UCSD-AML1 (cell line): ENCODE data around the gene SCLY.

Experiments used
- DNase-seq: peaks from one replicate; lab custom pipeline; 2025; ENCODE audit not compliant: unreplicated experiment; lab: John Stamatoyannopoulos, UW

SCLY gene

DNA sequence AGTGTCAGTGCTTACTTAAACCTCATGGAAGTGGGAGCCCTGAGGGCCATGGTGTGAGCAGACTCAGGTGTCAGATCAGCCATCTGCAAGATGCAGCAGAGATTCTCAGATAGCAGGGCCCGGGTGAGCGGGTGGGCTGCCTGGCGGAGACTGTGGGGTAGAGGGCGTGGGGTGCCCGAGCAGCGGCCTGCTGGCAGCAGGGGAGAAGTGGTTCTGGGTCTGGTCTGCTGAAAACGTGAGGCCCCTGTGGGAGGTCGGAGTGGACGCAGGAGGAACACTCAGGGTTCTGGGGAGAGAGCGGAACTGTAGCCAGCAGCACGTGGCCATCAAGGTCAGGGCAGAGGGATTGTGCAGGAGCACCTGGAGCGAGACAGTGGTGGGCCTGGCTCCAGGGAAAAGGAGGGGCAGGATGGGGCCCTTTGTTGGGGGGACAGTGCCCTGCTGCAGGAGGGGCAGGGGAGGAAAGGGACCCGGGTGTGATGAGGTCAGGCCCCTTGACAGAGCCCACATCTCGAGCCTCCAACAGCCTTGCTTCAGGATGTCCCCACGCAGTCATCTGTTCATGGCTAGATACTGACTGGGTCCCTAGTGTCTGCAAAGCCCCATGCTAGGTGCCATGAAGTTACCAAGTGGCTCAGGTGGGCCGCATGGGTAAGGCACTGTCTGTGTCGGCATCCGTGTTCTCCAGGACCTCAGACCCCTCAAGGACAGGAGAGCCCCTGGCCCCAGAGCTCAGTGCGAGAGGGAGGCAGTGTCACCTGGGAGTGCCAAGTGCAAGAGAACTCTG lies 36.6 kb downstream of the SCLY start:
- no peak for DNase-seq

DNA sequence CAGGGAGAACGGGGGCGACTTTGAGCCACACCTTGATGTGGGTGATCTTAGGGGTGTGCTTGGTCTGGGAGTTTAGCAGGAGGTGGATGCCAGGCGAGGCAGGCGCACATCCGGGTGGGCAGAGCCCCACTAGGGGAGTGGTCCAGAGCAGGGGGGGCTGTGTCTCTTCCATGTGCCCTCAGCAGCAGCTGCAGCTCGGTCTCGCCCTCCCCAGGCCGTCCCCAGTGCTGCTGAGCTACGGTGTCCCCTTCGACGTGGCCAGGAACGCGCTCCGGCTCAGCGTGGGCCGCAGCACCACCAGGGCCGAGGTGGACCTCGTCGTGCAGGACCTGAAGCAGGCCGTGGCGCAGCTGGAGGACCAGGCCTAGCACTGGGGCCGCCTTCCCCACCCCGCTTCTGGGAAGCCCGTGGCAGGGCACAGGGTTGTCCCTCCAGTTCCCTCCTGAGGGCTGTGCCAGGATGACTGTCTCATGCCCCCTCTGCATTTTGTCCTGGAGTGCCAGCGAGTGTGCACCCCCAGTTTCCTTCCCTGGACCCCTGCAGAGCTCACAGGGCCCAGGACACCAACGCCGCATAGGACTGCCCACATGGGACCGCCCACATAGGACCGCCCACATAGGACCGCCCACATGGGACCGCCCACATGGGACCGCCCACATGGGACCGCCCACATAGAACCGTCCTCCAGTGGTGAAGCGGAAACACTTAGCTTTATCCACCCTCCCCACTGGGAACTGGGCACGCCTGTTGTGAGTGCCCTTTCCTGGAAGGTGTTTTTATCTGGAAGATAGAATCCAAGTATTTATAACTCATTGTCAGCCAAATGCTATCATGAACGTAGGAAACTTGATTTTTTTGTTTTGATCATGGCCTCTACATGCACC lies 37.4 kb downstream of the SCLY start:
- peak; percentile 42 for DNase-seq

DNA sequence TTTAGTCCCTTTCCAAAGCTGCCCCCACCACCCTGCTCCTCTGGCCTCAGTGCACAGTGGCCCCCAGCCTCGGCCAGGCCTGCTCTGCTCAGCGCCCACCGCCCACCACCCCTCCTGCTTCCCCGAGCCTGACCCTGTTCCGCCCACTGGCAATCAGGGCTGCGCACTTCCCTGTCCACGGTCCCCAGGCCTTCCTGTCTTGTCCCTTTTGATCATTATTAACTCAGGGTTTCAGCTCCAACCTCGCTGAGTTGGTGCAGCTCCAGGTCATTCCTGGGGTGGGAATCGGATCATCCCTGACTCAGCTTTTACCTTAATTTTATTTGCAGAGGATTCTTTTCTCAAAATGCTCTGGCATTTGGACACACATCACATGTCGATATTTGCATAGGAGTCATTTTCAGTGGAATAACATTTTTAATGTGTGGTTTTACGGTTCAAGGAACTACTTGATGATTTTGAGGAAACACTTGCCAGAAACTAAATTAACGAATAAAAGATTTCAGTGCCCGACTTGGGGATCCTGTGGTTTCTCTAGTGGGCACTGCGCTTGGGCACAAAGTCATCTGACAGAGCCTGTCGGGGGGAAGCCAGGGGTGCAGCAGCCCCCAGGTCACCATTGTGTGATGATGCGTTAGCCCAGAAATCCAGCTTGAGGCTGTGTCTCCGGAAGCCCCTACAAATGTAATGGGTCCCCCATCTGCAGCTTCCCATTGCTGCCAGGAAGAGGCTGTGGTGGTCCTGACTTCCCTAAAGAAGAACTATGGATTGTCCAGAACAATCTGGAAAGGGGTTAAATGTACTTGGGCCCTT lies 38.3 kb downstream of the SCLY start:
- DNase-seq = no peak

DNA sequence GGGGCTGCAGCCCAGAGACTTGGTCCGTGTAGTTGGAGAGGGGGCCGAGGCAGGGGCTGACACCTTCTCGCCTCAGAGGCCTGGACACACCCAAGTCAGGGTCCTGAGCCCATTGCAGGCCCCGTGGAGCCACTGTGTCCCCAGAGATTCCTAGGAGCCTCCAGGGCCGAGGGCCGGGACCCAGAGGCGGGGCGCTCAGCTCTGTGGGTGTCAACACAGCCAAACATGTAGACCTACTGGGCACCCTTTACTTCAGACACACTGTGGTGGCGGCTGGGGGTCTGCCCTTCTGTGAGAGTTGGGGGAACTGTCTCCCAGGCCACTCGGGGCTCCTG lies 38.9 kb downstream of the SCLY start:
- no peak for DNase-seq

DNA sequence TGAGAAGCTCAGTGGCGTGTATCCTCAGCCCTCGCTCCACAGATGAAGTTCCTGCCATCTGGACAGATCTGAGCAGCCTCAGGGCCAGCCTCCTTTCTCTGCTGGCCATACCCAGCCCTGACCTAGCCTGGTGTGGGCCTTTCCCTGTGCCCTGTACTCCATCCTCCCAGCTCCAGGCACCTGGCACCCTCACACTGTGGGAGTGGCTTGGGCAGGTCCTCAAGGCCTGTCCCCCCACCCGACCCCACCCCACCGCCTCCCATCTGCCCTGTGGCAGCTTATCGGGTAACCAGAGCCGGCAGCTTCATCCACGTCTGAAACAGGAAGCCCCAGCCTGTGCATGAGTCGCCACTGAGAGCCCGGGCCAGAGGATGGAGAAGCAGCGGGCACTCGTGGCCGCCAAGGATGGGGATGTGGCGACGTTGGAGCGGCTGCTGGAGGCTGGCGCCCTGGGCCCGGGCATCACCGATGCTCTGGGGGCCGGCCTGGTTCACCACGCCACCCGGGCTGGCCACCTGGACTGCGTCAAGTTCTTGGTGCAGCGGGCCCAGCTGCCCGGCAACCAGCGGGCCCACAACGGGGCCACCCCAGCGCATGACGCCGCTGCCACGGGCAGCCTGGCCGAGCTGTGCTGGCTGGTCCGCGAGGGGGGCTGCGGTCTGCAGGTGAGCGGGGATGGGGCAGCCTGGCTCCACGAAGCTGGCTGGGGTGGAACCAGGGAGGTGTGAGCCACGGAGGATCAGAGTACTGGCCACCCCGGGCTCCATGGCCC lies 39.4 kb downstream of the SCLY start, which contains the start of gene ESPNL:
Gene ESPNL, plus strand, starts transcription at position 292 of the 772 bp plus-strand sequence. Its CDS starts 80 bp downstream, at position 372.
- peak; percentile 30 for DNase-seq

DNA sequence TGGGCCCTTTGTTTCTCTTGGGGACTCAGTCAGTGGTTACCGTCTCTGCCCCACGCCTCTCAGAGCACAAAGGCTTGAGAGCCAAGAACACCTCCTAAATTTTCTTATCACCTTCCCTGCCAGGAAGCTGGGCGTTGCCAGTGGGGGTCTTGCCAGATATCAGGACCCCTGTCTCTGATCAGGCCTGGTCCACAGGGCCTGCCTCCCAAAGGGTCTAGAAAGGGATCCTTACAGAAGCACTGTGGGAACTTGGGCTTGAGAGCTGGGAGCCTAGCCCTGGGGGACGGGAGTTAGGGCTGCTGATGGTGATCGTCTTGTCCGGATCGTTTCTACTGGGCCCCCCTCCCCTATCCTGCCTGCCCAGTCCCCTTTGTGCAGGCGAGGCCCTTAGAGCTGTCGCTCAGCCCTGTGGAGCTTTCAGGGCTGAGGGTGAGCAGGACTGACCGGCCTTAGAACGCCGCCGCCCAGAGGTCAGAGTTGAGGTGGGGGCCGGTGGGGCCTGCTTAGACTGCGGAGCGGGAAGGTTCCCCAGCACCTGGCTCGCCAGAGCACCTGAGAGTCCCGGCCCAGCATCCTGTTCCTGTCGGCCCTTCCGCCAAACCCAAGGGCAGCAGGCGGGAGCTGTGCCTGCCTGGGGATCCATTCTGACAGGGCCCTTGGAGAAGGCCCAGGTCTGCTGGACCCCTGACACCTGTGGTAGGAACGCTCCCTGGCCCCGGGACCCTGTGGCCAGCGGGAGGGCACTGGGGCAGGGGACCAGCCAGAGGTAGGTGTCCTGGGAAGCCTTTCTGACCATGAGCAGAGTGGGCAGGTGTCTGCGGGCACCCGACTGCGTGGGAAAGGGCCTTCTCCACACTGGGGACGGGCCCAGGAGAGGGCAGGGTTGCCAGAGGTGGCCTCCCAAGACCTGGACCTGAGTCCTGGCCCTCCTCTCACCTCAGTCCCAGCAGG lies 40.3 kb downstream of the SCLY start:
- no peak for DNase-seq

DNA sequence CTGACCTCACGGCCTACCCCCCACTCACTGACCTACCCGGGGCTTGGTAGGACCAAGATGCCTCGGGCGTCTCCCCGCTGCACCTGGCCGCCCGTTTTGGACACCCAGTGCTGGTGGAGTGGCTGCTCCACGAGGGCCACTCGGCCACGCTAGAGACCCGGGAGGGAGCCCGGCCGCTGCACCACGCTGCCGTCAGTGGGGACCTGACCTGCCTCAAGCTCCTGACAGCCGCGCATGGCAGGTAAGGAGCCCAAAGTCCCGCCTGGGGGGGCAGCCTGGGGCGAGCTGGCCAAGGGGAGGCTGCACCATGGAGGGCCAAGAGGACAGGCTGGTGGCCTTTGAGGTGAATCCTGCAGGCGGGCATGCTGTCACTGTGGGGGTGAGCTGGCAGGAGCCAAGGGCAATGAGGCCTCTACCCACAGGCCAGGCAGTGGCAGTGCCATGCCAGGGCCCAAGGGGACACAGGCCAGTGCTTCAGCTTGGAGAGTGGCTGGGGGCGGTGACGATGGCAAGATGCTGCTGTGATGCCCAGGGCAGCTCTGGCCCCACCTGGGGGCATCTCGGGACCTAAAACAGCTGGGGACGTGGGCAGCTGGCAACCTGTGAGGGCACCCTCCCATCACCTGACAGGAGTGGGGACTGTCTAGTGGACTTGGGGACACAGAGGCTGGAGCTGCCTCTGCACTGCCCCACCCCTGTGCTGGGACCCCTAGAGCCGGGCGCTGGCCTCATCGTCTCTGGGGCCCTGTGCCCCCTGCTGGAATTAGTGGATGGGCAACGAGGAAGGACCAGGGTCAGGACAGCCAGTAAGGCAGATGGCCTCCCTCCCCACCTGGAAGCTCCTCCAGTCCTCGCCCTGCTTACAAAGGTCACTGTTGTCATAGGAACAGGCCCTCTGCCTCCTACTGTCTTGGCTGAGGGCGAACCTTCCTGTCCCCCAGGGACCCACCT lies 41.4 kb downstream of the SCLY start:
- no peak for DNase-seq

DNA sequence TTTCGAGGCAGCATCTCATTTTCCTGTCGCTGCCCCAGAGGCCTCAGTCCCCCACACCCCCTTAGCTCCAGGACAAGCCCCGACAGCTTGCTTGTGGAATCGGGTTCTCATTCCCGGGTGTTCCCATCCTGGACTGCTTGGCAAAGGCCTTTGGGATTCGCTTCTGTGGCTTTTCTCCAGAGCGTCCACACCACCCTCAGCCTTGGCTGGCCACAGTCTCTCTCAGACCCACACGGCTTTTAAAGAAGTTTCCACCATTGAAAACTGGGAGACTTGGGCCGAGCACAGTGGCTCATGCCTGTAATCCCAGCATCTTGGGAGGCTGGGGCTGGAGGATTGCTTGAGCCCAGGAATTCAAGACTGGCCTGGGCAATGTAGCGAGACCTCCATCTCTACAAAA lies 42.1 kb downstream of the SCLY start:
- DNase-seq = no peak

DNA sequence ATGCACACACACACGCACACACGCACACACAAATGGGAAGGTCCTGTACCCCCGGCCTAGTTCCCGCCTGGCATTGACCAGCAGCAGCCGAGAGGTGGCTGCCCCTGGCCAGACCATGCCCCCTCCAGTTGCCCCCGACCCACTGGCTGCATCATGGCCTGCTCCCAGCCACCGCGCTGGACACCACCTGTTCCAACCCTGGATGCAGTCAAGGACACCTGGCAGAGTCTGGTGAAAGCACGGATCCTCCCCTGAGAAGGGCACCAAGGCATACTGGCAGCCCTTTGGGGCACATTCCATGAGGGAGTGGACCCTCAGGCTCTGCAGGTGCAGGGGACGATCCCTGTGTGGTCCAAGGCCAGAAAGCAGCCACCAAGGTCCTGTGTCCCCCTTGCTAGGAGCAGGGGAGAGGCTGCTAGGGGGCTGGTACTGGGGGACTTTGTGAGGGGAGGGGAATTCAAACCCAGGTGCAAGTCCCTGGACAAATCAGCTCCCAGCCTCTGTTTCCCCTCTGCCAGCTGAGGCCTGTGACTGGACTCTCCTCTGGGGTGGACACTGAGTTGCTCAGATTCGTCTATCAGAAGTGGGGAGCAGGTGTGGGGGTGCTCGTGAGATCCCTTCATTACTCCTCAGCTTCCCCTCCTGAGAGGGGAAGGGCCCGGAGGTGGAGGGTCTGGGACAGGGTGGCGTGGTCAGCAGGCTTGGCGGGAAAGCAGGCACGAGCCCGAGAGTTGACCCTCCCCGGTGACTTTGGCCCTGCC lies 42.8 kb downstream of the SCLY start:
- no peak for DNase-seq

DNA sequence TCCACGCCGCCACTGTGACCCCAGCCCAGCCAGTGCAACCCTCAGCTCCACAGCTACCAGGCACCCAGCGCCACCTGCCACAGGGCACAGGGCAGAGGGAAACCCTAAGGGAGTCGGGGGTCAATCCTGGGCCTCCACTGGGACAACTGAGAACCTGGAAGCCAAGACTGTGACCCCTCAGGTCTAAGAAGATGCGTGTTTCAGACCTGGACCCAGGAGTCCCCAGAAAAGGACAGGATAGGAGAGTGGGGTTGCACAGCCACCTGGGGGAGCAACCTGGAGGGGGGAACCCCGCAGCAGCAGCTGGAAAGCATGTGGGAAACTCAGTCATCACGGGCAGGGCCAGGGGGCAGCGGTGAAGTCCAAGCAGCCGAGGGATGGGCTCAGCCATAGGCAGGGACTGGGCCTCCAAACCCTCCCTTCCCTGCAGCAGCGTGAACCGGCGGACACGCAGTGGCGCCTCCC lies 43.5 kb downstream of the SCLY start:
- DNase-seq = no peak

DNA sequence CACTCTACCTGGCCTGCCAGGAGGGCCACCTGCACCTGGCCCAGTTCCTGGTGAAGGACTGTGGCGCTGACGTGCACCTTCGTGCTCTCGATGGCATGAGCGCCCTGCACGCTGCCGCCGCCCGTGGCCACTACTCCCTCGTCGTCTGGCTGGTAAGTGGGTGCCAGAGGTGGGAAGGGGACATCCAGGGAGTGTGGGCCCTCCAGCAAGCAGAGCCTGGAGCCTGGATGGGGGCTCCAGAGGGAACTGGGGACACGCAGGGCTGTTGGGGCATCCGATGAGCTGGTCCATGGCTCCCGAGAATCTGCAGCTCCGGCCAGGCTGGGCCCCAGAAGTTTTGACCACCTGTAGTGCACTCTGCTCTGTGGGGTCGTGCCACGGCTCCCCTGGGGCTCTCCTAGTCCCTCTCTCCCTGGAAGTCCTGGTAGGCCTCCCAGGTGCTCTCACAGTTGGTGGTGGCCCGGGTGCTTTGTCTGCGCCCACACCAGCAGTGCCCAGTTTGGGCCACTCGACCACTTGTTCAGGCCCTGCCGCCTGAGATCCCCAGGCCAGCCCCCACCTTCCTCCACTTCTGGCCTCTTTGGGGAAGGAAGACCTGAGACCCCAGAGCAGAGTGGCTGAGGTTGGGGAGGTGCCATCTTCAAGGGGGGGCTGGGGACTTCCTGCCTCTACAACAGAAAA lies 44.0 kb downstream of the SCLY start:
- no peak for DNase-seq

DNA sequence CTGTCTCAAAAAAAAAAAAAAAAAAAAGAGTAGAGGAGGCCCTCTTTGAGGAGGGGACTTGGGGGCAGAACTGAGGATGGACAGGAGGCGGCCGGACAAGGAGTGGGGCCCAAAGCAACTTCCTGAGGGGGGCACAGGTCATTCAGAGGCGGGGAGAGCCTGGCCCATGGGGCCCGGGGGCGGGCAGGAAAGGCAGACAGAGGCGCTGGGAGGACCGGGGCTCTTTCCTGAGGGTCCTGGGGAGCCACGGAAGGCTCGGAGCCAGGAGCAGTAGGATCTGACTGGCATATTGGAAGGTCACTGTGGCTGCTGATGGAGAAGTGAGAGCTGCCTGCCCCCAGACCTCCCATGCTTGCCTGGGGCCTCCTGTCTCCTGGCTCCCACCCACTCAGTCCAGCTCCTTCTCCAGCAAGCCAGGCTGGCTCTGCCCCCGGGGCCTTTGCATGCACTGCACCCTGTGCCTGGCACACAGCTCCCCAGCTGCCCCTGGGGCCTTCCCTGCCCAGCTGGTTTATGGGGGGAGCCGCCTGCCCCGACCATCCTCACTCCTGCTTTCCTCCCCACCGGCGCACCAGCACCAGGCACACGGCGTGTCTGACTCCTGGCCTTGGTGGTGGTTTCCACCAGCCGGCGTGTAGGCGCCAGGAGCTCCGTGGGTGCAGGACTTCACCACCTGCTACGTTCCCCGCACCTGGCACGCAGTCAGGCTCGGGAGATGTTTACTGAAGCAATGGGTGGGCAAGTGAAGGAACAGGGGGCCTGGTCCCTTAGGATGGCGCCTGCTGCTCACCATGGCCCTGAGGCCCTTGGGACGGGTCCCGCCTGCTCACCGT lies 44.9 kb downstream of the SCLY start:
- DNase-seq = no peak

DNA sequence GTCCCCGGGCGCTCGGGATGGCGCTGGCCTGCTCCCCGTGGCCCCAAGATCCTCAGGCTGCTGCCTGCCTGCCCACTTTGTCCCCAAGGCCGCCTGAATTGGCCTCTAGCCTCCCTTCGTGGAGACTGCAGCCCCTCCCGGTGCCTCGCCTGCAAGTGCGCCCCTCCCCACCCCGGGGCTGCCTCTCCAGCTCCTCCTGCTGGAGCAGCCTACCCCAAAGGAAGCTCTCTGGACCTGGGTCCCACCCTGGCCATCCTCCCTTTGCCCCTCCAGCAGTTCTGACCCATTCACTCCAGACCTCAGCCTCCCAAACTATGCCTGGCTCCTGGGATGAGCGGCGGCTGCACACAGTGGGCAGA lies 45.5 kb downstream of the SCLY start:
- no peak for DNase-seq

DNA sequence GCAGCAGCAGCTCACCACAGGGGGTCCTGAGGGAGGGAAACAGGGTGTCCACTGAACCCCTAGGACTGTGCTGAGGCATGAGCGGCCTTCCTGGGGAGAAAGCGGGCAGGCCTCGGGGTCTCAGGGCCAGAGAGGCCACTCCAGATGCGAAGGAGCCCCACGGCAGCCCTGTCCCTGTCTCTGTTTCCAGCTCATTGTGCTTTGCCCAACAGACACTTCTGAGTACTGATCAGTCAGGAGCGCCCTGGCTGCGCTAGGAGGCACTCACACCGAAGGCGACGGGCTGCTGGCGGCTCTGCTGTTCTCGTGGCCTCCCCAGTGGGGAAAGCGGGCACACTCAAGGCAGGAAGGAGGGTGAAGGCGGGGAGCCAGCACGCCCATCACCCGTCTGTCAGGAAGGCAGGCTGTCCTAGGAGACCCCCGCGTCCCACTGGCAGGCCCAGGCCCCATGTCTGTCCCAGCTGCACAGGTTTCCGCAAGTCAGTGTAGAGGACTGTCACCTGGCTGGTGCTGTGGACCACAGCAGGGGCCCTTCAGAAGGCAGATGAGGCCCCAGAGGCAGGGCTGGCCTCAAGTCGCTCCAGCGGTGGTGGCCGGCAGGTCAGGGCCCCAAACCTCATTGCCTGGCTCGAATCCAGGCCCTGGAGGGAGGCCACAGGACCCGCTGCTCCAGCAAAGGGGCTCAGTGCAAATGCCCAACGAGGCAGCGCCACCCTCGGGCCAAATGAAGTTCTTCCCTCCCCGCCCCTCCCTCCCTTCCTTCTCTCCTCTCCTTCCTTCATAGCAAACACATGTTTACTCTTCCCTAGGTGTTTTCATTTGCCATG lies 46.1 kb downstream of the SCLY start:
- DNase-seq = peak; percentile 71
